GM19395 (cell line): Measurements from ENCODE around the gene TBC1D3G.
"Not testable (repeated sequence)": the region's sequence is repeated elsewhere in the genome, so short reads cannot be mapped to it uniquely, and the experiment has no call there.

Experiments used
- ATAC-seq: cut with Tn5 transposase; IDR thresholded peaks from one replicate; pipeline ENCODE4 v1.9.1; 2021; ENCODE audit warnings: mild to moderate bottlenecking, moderate library complexity; ENCODE audit not compliant: unreplicated experiment

TBC1D3G gene

DNA sequence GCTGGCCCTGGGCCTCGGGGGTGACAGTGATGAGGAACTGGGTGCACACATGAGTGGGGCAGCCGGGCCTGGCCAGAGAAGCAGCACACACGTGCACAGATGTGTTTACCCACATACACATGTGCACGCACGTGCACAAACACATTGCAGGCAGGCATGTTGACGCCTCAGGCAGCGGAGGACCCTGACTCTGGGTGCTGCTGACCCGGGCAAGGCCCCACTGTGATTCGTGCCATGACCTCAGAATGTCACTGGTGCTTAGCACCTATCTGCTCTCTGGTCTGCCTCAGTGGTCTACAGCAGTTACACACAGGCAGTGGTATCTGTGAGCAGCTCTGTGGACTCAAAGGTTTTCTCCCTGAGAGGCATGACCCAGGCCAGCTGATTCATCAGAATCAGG is at the start of gene TBC1D3G:
Gene TBC1D3G, plus strand, starts transcription at position 301 of the 400 bp plus-strand sequence. CDS start 1,528 bp downstream, outside the sequence.
- ATAC-seq, result not testable (repeated sequence)

DNA sequence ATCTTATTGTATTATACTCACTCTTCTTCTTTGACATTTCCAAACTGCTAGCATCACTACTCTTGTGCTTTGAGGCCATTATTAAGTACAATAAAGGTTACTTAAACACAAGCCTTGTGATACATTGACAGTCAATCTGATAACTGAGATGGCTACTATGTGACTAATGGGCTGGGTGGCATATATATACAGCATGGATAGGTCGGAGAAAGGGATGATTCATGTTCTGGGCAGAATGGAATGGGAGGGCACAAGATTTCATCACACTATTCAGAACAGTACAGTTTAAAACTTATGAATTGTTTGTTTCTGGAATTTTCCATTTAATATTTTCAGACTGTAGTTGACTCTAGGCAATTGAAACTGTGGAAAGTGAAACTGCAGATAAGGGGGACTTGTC is 40.4 kb upstream of the TBC1D3G start:
- not testable (repeated sequence) for ATAC-seq

DNA sequence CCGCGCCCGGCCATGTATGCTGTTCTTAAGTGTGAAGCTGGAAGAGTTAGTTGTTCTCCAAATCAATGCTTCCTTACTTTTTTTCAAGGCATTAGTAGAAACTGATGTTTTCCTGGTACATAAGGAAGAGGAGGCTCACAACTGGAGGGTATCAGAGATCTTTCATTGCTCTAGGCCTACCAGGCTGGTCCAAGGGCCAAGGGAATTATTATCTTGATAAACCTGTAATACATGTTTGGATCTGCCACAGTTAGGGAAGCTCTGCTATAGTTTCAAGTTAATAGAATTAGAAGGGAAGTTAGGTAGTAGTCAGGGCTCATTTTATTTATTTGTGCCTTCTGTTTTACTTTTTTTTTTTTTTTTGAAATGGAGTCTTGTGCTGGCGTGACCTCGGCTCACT is 39.5 kb upstream of the TBC1D3G start:
- not testable (repeated sequence) for ATAC-seq

DNA sequence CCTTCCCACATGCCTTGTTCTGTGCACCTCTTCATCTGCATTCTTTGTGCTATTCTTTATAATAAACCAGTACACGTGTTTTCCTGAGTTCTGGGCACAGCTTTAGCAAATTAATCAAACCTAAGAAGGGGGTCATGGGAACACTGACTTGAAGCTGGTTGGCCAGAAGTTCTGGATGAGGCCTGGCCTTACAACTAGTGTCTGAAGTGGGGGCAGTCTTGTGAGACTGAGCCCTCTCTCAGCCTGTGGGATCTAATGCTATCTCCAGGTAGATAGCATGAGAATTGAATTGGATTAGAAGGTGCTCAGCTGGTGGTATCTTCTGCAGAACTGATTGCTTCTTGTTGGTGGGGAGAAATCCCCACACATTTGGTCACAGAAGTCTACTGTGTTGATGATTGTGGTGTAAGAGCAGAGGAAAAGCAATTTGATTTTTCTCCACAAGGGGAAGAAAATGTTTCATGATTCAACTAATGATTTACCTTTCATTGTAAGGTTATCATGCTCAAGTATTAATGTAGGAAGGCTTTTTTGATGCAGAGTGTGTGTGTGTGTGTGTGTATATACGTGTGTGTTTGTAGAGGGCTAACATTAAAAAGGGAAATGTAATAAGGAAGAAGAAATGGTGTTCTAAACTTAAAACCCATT is 33.6 kb upstream of the TBC1D3G start:
- ATAC-seq, result not testable (repeated sequence)

DNA sequence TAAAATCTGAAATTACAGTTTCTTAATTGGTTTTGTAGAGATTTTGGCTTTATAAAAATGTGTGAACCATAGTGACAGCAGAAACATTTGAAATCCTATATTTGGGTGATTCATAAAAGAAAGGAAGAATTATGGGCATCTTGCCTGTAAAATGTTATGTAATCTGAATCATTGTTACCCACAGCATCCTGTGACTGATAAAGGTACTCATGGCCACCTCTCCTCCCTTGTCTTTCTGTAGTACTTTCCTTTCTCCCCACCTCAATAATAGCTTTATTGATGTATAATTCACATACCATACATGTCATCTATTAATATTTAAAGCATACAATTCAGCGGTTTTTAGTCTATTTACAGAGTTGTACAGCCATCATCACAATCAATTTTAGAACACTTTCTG is 28.5 kb upstream of the TBC1D3G start:
- ATAC-seq, result not testable (repeated sequence)

DNA sequence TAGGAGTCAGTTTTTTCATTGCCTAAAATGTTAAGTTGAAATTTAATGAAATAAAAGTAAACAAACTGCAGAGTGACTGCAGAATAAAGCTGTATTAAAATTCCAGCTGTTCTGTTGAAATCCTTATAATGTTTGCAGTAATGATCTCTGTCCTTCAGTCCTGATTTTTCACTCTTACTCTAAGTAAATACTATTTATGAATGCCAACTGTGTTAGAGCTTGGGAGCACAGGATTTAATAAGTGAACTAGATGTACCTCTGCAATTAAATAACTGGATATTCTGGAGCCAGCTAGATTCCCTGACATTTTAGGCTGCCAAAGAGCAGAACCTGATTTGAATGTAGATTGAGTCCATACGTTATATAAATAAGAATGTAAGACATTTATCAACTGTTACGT is 7.9 kb upstream of the TBC1D3G start:
- not testable (repeated sequence) for ATAC-seq

DNA sequence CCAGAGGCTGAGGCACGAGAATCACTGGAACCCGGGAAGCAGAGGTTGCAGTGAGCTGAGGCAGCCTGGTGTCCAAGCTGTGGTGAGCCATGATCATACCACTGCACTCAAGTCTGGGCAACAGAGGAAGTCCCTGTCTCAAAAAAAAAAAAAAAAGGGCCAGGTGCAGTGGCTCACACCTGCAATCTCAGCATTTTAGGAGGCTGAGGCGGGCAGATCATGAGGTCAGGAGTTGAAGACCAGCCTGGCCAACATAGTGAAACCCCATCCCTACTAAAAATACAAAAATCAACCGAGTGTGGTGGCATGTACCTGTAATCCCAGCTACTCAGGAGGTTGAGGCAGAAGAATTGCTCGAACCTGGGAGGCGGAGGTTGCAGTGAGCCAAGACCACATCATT is 38.8 kb downstream of the TBC1D3G start:
- ATAC-seq, result not testable (repeated sequence)

DNA sequence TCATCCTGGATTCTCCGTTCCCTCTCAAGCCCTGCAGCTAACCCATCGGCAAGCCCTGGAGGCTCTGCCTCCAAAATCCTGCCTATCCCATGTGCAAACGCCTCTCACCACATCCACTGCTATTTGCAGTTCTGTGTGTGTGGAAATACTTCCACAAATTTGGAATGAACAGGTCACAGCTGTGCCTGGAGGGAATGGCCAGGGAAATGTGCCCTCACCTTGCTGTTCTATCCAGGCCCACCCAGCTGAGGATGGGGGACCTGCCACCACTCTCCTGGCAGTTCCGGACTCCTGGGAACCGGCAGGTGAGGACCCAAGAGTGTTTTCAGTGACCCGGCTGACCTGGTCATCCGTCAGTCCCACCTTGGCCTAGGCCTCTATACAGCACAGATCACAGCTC is 52.3 kb downstream of the TBC1D3G start:
- not testable (repeated sequence) for ATAC-seq
